Retinal pigment epithelial cell (primary cell): ENCODE data around the gene SYNE2.
"Not testable (repeated sequence)": the region's sequence is repeated elsewhere in the genome, so short reads cannot be mapped to it uniquely, and the experiment has no call there.

Experiments used
- DNase-seq: peaks from one replicate; pipeline ENCODE4 v3.0.0-alpha.2; 2010; ENCODE audit warnings: low read depth
- H3K4me3 ChIP-seq: 2 replicates; pipeline ENCODE4 v1.5.1; 2011; ENCODE audit warnings: mild to moderate bottlenecking, low read length, control low read depth, moderate library complexity
- TF ChIP-seq, protein P1 (sequence below): conservative IDR thresholded peaks from 2 replicates; pipeline ENCODE4 v1.5.1; 2011; ENCODE audit warnings: low read depth, low read length, control low read depth, inconsistent platforms

The SYNE2 gene

DNA sequence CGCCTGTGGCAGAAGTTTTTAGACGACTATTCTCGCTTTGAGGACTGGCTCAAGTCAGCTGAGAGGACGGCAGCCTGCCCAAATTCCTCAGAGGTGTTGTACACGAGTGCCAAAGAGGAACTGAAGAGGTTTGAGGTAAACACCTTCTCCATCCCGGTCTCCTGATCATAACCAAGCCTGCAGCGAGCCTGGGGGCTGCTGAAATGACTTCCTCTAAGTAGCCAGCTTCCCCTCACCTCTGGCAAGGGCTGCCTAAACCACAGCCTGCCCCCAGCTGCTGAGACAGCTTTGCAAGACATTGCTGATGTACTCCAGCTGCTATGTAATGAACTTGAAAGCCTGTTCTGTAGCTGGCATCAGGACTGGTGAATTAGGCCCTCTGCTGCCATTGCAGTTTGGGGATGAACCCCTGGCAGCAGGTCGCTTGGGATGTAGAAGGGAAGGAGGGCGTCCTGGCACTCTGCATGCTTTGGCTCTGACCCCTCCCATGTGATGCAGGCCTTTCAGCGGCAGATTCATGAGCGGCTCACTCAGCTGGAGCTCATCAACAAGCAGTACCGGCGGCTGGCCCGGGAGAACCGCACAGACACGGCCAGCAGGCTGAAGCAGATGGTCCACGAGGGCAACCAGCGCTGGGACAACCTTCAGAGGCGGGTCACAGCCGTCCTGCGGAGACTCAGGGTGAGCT is 356.8 kb downstream of the SYNE2 start:
- H3K4me3 ChIP-seq, result no peak overlapping the region
- no peak for DNase-seq
- TF ChIP-seq, protein P1, sequence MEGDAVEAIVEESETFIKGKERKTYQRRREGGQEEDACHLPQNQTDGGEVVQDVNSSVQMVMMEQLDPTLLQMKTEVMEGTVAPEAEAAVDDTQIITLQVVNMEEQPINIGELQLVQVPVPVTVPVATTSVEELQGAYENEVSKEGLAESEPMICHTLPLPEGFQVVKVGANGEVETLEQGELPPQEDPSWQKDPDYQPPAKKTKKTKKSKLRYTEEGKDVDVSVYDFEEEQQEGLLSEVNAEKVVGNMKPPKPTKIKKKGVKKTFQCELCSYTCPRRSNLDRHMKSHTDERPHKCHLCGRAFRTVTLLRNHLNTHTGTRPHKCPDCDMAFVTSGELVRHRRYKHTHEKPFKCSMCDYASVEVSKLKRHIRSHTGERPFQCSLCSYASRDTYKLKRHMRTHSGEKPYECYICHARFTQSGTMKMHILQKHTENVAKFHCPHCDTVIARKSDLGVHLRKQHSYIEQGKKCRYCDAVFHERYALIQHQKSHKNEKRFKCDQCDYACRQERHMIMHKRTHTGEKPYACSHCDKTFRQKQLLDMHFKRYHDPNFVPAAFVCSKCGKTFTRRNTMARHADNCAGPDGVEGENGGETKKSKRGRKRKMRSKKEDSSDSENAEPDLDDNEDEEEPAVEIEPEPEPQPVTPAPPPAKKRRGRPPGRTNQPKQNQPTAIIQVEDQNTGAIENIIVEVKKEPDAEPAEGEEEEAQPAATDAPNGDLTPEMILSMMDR, result no peak

DNA sequence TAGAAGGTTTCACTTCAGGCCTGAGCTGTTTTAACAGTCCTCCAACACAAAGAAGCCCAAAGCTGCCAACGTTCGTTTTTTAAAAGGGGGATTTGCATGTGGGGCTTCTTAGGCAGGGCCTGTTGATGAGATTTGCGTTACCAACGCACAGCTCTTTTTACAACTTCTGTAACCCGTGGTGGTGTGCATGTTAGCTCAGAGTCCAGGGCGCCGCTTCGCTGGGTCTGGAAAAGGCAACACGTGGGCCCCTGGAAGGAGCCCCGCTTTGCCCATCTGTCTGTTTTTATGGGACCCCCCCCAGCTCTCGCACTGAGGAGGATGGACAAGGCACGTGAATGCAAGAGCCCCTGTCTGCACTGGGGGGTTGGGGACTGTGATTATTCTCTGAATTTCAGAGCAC is 357.4 kb downstream of the SYNE2 start:
- no peak for DNase-seq
- TF ChIP-seq, protein P1, result no peak
- no peak overlapping the region for H3K4me3 ChIP-seq

DNA sequence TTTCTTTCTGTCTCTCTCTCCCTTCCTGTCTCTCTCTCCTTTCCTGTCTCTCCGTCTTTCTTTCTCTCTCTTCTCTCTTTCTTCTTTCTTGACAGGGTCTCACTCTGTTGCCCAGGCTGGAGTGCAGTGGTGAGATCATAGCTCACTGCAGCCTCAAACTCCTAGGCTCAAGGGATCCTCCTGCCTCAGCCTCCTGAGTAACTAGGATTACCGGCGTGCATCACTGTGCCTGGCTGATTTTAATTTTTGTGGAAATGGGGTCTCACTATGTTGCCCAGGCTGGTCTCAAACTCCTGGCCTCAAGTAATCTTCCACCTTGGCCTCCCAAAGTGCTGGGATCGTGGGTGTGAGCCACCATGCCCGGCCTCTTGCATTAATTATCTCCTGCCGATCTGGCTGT is 358.1 kb downstream of the SYNE2 start:
- not testable (repeated sequence) for H3K4me3 ChIP-seq, DNase-seq

DNA sequence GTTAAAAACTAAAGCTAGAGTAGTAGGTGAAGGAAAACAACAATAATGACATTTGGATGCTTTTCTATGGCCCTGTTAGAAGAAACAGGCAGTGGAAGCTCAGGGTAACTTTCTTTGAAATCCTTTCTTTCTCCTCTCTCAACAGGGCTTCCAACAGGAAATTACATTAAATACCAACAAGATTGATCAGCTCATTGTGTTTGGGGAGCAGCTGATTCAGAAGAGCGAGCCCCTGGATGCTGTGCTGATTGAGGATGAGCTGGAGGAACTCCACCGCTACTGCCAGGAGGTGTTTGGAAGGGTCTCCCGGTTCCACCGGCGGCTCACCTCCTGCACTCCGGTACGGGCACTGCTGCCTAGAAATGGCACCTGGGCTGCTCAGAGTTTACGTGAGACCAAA is 359.9 kb downstream of the SYNE2 start:
- TF ChIP-seq, protein P1, result no peak
- no peak for DNase-seq
- no peak overlapping the region for H3K4me3 ChIP-seq

DNA sequence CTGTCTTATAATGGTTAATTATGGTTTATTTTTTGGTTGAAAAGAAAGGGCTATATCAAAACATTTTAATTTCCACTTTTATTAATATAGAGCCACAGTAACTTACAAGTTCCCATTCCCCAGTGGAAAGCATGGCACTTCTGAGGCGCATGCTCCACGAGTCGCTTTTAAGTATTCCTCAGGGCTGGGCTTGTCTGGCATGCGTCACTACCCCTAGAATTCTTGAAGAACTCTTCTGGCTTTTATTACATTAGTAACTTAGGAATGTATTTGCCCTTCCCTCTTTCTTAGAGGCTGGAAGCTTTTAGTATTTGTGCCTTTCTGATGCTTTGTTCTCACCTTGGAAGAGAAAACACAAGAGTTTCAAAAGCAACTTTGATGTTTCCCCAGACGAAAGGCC is 360.3 kb downstream of the SYNE2 start:
- TF ChIP-seq, protein P1, result no peak
- H3K4me3 ChIP-seq, result no peak overlapping the region
- DNase-seq, result no peak

DNA sequence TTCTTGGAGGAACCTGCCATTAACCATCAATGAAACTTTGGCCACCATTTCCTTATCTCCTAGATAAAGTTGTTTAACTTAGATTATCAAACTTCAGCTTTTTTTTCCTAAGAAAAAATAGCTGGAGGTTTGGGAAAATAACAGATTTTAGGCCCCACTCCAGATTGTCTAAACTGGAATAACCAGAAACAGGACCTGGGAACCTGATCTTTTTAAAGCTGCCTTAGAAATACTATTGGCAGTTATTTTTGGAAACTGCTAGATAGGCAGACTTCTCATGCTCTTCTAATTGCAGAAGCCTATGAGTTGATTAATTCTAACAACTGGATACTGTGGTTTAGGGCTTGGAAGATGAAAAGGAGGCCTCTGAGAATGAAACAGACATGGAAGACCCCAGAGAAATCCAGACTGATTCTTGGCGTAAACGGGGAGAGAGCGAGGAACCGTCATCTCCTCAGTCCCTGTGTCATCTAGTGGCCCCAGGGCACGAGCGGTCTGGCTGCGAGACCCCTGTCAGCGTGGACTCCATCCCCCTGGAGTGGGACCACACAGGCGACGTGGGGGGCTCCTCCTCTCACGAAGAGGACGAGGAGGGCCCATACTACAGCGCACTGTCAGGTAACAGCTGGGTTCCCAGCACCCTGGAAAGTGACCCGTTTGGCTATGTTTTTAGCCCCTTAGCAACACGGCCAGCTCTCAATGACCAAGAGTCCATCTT is 361.2 kb downstream of the SYNE2 start:
- TF ChIP-seq, protein P1, result no peak
- DNase-seq, result no peak

DNA sequence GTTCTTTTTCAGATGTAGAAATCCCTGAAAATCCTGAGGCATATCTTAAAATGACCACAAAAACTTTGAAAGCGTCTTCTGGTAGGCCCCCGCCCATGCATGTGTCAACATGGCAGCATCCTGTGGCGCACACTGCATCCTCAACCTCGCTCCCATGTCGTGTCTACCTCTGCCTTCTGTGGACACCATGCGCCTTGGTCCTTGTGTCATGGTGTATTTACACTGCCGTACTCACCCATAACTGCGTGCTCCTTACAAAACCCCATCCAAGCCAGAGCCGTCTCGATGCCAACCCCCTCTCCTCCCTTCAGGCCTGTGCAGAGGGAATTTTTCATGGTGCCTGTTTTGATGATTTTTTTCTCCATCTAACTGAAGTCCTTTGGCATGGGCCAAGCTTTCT is 362.5 kb downstream of the SYNE2 start:
- no peak overlapping the region for H3K4me3 ChIP-seq
- TF ChIP-seq, protein P1, result no peak
- no peak for DNase-seq

More for the DNA sequence above, 361.2 kb downstream of the SYNE2 start:
- H3K4me3 ChIP-seq, result no peak overlapping the region
